Right cardiac atrium (tissue), 5 donors: ENCODE data around the gene STEEP1. TPM values are rescaled to one million over a fixed set of nuclear protein-coding genes. Genes with fewer than 3 reads are reported as not detected.

ENCODE experiments used
- ATAC-seq, 2 donors: fragments of 200-7000 bp; cut with Tn5 transposase; one replicate each; pipeline versions ENCODE4 v1.8.0 to v1.9.1; 2020; ENCODE audit warnings: moderate library complexity in 2 of 2, mild to moderate bottlenecking in 1 of 2
- DNase-seq, 3 donors: peaks; one replicate each; pipeline ENCODE4 v3.0.0-alpha.2; 2020
- H3K27ac ChIP-seq: one replicate; pipeline ENCODE4 v1.5.1; 2013; ENCODE audit warnings: mild to moderate bottlenecking, low read length, control low read depth, moderate library complexity
- H3K27me3 ChIP-seq: one replicate; pipeline ENCODE4 v1.6.1; 2013; ENCODE audit not compliant: control insufficient read depth, insufficient read depth
- H3K4me1 ChIP-seq: one replicate; pipeline ENCODE4 v1.6.1; 2013; ENCODE audit warnings: low read length; ENCODE audit not compliant: control insufficient read depth, insufficient read depth
- H3K4me3 ChIP-seq: one replicate; pipeline ENCODE4 v1.5.1; 2013; ENCODE audit warnings: low read length, control low read depth
- H3K9me3 ChIP-seq: one replicate; pipeline ENCODE4 v1.6.1; 2013; ENCODE audit warnings: low read length; ENCODE audit not compliant: control insufficient read depth
- WGBS: extraction: QIAGEN DNeasy Blood & Tissue Kit; methylation state at CpG from one replicate; pipeline ENCODE4 v1.1.7; 2013; 5-methylcytosine and 5-hydroxymethylcytosine counted together
- intact Hi-C, 4 donors: fragments of 100-400 bp; cut with DNase I; formaldehyde crosslinking; loops; one replicate each; pipeline versions ENCODE4 v1.11.0 to v1.14.0; 2022 to 2023
- polyA plus RNA-seq: library from polyadenylated mRNA; stranded (reverse); fragments of 200-250 nt; gene quantifications from one replicate; pipeline ENCODE4 v1.2.3, GENCODE V29; 2013
- total RNA-seq, 4 donors: library from RNA; stranded (reverse); fragmentation: NEBNext Ultra II Directional; extraction: Animal tissue kit (Norgen Biotek cat#: 25700); gene quantifications; one replicate each; pipeline ENCODE4 v1.2.1, GENCODE V29; 2021
- donor health status: healthy with polysubstance abuse.
- donor health status: DM: no; HTN: yes; CAD: no.
- donor health status: DM: no; HTN: no; CAD: no.
- donor health status: DM: no; HTN: yes; CAD: no; lungs with severe emphysema.
- donor health status: DM: yes; HTN: yes; CAD: no.

STEEP1 gene
- total and polyA plus RNA-seq, 5 donors, result 13.6 to 17.4 (median 16.6) TPM

- intact Hi-C loops, result no loop called here
- no peak for ATAC-seq
Observed at GRCh38 chrX:119579414-119579813, 14.2 kb upstream of the STEEP1 start.

GRCh38 chrX:119574394-119575266, 9.4 kb upstream of the STEEP1 start, which contains the start of gene UBE2A:
UBE2A (plus strand) TSS chrX:119574563; CDS start chrX:119574712, 149 bp downstream.
- H3K4me3 ChIP-seq, result peak within 1 kb of the TSS; percentile 86
- DNase-seq (peak; percentile 91 to 96 (median 96)), ATAC-seq (peak; percentile 96 to 97)
- peaks cover 1% of the 10 kb centered on the region for H3K4me1 ChIP-seq
- no peaks in the 10 kb centered on the region for H3K27me3 ChIP-seq
- H3K9me3 ChIP-seq, result no peaks in the 10 kb centered on the region
- H3K27ac ChIP-seq, result peak within 1 kb of the TSS; percentile 85
- under 1% methylated on average over 85 of the region's 86 CpGs for WGBS
- intact Hi-C loops, result no loop called here

More at GRCh38 chrX:119579414-119579813, 14.2 kb upstream of the STEEP1 start:
- DNase-seq, result no peak
- Histone ChIP-seq H3K4me1 (no peaks in the 10 kb centered on the region), H3K27me3 (no peaks in the 10 kb centered on the region), H3K9me3 (no peaks in the 10 kb centered on the region), H3K27ac (no peak overlapping the region), H3K4me3 (no peak overlapping the region)

- under 1% methylated on average over 30 of the region's 30 CpGs for WGBS
- Histone ChIP-seq H3K9me3 (no peaks in the 10 kb centered on the region), H3K27me3 (no peaks in the 10 kb centered on the region), H3K4me3 (peak overlapping the region; percentile 86), H3K4me1 (peaks cover 1% of the 10 kb centered on the region), H3K27ac (peak overlapping the region; percentile 85)
- intact Hi-C loops, result no loop called here
- peak in 2 of 3 donors; percentile 24 to 72 for DNase-seq
- ATAC-seq, result peak; percentile 45 to 57
Observed at GRCh38 chrX:119573840-119574393, 8.7 kb upstream of the STEEP1 start.

GRCh38 chrX:119573222-119573621, 8.0 kb upstream of the STEEP1 start:
- H3K9me3 ChIP-seq, result no peaks in the 10 kb centered on the region
- H3K4me3 ChIP-seq, result peak overlapping the region; percentile 86
- H3K4me1 ChIP-seq, result peaks cover 1% of the 10 kb centered on the region
- intact Hi-C loops, result no loop called here
- ATAC-seq (no peak), DNase-seq (no peak)
- no peaks in the 10 kb centered on the region for H3K27me3 ChIP-seq
- H3K27ac ChIP-seq, result no peak overlapping the region
- WGBS, result 22% methylated on average over 3 of the region's 3 CpGs

- DNase-seq (no peak), ATAC-seq (no peak)
- Histone ChIP-seq H3K27me3 (no peaks in the 10 kb centered on the region), H3K9me3 (no peaks in the 10 kb centered on the region), H3K4me3 (no peak overlapping the region), H3K27ac (no peak overlapping the region), H3K4me1 (peaks cover 1% of the 10 kb centered on the region)
- 87% methylated on average over 6 of the region's 6 CpGs for WGBS
- intact Hi-C loops, result no loop called here
Observed at GRCh38 chrX:119570351-119570835, 5.2 kb upstream of the STEEP1 start.

- Histone ChIP-seq H3K4me1 (no peaks in the 10 kb centered on the region), H3K4me3 (no peak overlapping the region), H3K27ac (no peak overlapping the region), H3K9me3 (no peaks in the 10 kb centered on the region), H3K27me3 (no peaks in the 10 kb centered on the region)
- ATAC-seq (no peak), DNase-seq (no peak)
- intact Hi-C loops, result no loop called here
- 94% methylated on average over 3 of the region's 3 CpGs for whole genome bisulfite sequencing
Observed at GRCh38 chrX:119552508-119552907, 12.7 kb downstream of the STEEP1 start.

GRCh38 chrX:119549327-119550016, 15.7 kb downstream of the STEEP1 start:
- ATAC-seq (no peak), DNase-seq (no peak)
- 89% methylated on average over 7 of the region's 7 CpGs for WGBS
- H3K27me3 ChIP-seq, result no peaks in the 10 kb centered on the region
- no peaks in the 10 kb centered on the region for H3K4me1 ChIP-seq
- H3K4me3 ChIP-seq, result no peak overlapping the region
- H3K9me3 ChIP-seq, result no peaks in the 10 kb centered on the region
- intact Hi-C loops, result no loop called here
- H3K27ac ChIP-seq, result no peak overlapping the region

GRCh38 chrX:119541188-119541587, 24.0 kb downstream of the STEEP1 start:
- ATAC-seq (no peak), DNase-seq (no peak)
- no peak overlapping the region for H3K4me3 ChIP-seq
- H3K9me3 ChIP-seq, result no peaks in the 10 kb centered on the region
- no peak overlapping the region for H3K27ac ChIP-seq
- intact Hi-C loops, result no loop called here
- no peaks in the 10 kb centered on the region for H3K4me1 ChIP-seq
- 60% methylated on average over 4 of the region's 4 CpGs for WGBS
- H3K27me3 ChIP-seq, result no peaks in the 10 kb centered on the region

- no peaks in the 10 kb centered on the region for H3K4me1 ChIP-seq
- H3K4me3 ChIP-seq, result no peak overlapping the region
- no peaks in the 10 kb centered on the region for H3K9me3 ChIP-seq
- ATAC-seq, result no peak
- WGBS, result 48% methylated on average over 2 of the region's 2 CpGs
- intact Hi-C loops, result no loop called here
- no peak for DNase-seq
- no peak overlapping the region for H3K27ac ChIP-seq
- no peaks in the 10 kb centered on the region for H3K27me3 ChIP-seq
Observed at GRCh38 chrX:119539872-119540271, 25.3 kb downstream of the STEEP1 start.

GRCh38 chrX:119537487-119537886, 27.7 kb downstream of the STEEP1 start:
- intact Hi-C loops, result no loop called here
- Histone ChIP-seq H3K27me3 (no peaks in the 10 kb centered on the region), H3K27ac (no peak overlapping the region), H3K4me1 (no peaks in the 10 kb centered on the region), H3K9me3 (no peaks in the 10 kb centered on the region), H3K4me3 (no peak overlapping the region)
- no peak for DNase-seq
- ATAC-seq, result no peak
- 97% methylated on average over 3 of the region's 3 CpGs for WGBS
